ENCODE data around the gene SELE. TPM values are rescaled to one million over a fixed set of nuclear protein-coding genes. Genes with fewer than 3 reads are reported as not detected.

The SELE gene
- total and polyA plus RNA-seq, 2 of the 8 experiments (the other 6 are each of a cell fraction or from before 2014, with no cell fraction given): not detected

DNA sequence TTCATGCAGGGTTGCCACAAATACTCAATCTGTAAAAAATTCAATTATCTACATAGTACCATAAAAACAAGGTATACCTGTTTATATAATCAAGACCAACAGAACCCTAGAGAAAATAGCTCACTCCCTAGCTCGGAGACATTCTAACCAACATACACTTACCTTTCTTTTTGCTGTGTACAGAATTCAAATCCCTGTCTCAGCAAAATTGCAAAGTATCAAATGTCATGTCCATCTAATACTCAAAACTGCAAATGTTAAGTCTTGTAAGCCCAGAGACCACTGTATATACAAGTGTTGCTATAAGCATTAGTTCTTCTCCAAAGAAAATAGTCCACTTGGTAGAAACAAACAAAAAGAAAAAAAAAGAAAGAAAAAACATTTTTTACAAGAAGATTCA, 16.2 kb upstream of the SELE start:
- no peak overlapping the region for H2BK20ac ChIP-seq (ENCODE audit: low read length)
- no peak overlapping the region for H2BK5ac ChIP-seq (ENCODE audit: low read depth, low read length)
- H3K23me2 ChIP-seq (ENCODE audit: low read depth, low read length): no peaks in the 10 kb centered on the region
- ChIA-PET POLR2A (ENCODE audit: partially characterized antibody) (interaction anchor here (0.7 kb wide), 1 partner anchor 17 kb away, joined by 3 read pairs; no protein-coding TSS in a partner anchor), CTCF (ENCODE audit: partially characterized antibody) (no interaction called here)
- H3K14ac ChIP-seq (ENCODE audit: insufficient read length): no peak overlapping the region
- no peak overlapping the region for H3K4me3 ChIP-seq (ENCODE audit: extremely low read depth in 1 of 4, insufficient read depth in 2 of 4, low read depth in 3 of 4, low read length in 4 of 4)
- WGBS, 2 experiments (ENCODE audit: extremely low coverage in 1 of 2, insufficient coverage in 1 of 2, insufficient read length in 1 of 2, insufficient replicate concordance in 2 of 2, low coverage in 1 of 2, low lambda C conversion rate in 2 of 2, missing lambda C conversion rate in 1 of 2): 100% methylated on average over 1 of the region's 1 CpG; no CpG with 5 or more reads in 1 of the 2 experiments
- no peaks in the 10 kb centered on the region for H3K9me3 ChIP-seq (ENCODE audit: insufficient read depth in 2 of 2, low read depth in 1 of 2, low read length in 1 of 2)
- no peaks in the 10 kb centered on the region for H3K79me2 ChIP-seq (ENCODE audit: control insufficient read depth in 1 of 2, insufficient read depth in 2 of 2, low read length in 2 of 2)
- H3K23ac ChIP-seq (ENCODE audit: insufficient read length): no peak overlapping the region
- no peak overlapping the region for H3K56ac ChIP-seq (replicated peaks; ENCODE audit: insufficient read length, low read depth, low read length)
- H4K5ac ChIP-seq (ENCODE audit: insufficient read length, low read depth, low read length): no peak overlapping the region
- no peak overlapping the region for H2BK15ac ChIP-seq (ENCODE audit: low read length)
- H3K27ac ChIP-seq (ENCODE audit: low read depth, low read length): no peak overlapping the region
- no peaks in the 10 kb centered on the region for H3K27me3 ChIP-seq (replicated peaks in 1 of 4; ENCODE audit: control insufficient read depth in 3 of 4, extremely low read depth in 1 of 4, insufficient read depth in 3 of 4, low read length in 3 of 4)
- H4K8ac ChIP-seq (ENCODE audit: extremely low read depth, insufficient read depth, low read length): no peak overlapping the region
- no peak overlapping the region for H2BK12ac ChIP-seq (ENCODE audit: low read depth, low read length)
- H3K36me3 ChIP-seq (ENCODE audit: control insufficient read depth in 2 of 4, insufficient read depth in 4 of 4, low read length in 3 of 4): no peaks in the 10 kb centered on the region; a peak in 1 of 8 replicates
- H2BK120ac ChIP-seq (replicated peaks; ENCODE audit: low read depth, low read length): no peak overlapping the region
- no peaks in the 10 kb centered on the region for H4K20me1 ChIP-seq (replicated peaks in 1 of 2; ENCODE audit: control insufficient read depth in 1 of 2, insufficient read depth in 2 of 2, low read length in 2 of 2)
- FAIRE-seq: no peak
- no peak overlapping the region for H3K18ac ChIP-seq (ENCODE audit: extremely low read depth, low read length)
- no peaks in the 10 kb centered on the region for H3K79me1 ChIP-seq (ENCODE audit: low read depth, low read length)
- DNase-seq (ENCODE audit: low read depth in 1 of 2, low spot score in 2 of 2): no peak
- no peak overlapping the region for H2AFZ ChIP-seq (ENCODE audit: low read length)
- H2AK5ac ChIP-seq (ENCODE audit: low read depth, low read length): no peak overlapping the region
- H3K4ac ChIP-seq (replicated peaks; ENCODE audit: insufficient read length, low read depth, low read length): no peak overlapping the region
- no peak overlapping the region for H4K91ac ChIP-seq (replicated peaks; ENCODE audit: insufficient read length, low read length)
- no peak overlapping the region for H3K9ac ChIP-seq (replicated peaks in 1 of 4; ENCODE audit: extremely low read depth in 1 of 4, low read depth in 3 of 4, low read length in 3 of 4)
- TF ChIP-seq SUZ12 (IDR thresholded peaks at IDR 0.05; ENCODE audit: low read length) (no peak), CTBP2 (IDR thresholded peaks at IDR 0.05; ENCODE audit: borderline replicate concordance, insufficient read depth, insufficient read length, low read length) (no peak), GTF2F1 (IDR thresholded peaks at IDR 0.05; ENCODE audit: borderline replicate concordance, low read depth, low read length) (no peak), FOSL1 (IDR thresholded peaks at IDR 0.05; ENCODE audit: insufficient read depth, low read depth, low read length) (no peak), NANOG (IDR thresholded peaks at IDR 0.05; ENCODE audit: insufficient read depth, low read depth, low read length, poor library complexity, severe bottlenecking) (no peak), TAF1 (IDR thresholded peaks at IDR 0.05; ENCODE audit: low read depth, low read length) (no peak), GABPA (IDR thresholded peaks at IDR 0.05; ENCODE audit: borderline replicate concordance, insufficient read depth, low read length) (no peak), KDM5A (IDR thresholded peaks at IDR 0.05; ENCODE audit: low read length) (no peak), SIRT6 (IDR thresholded peaks at IDR 0.05; ENCODE audit: low read length) (no peak)
- peaks cover 0 to 4% (median 0%) of the 10 kb centered on the region in 4 experiments; a peak in 1 of 7 replicates for H3K4me1 ChIP-seq (replicated peaks in 1 of 4; ENCODE audit: control insufficient read depth in 3 of 4, insufficient read depth in 4 of 4, low read length in 3 of 4)
- no peak overlapping the region for H3K4me2 ChIP-seq (ENCODE audit: insufficient read depth in 1 of 2, low read depth in 2 of 2, low read length in 2 of 2)
